Epithelial cell of proximal tubule (primary cell): Measurements from ENCODE around the gene JPH3. TPM values are rescaled to one million over a fixed set of nuclear protein-coding genes. Genes with fewer than 3 reads are reported as not detected.

Experiments used
- DNase-seq: peaks from one replicate; pipeline ENCODE4 v3.0.0-alpha.2; 2011; ENCODE audit warnings: low read depth
- H3K4me3 ChIP-seq: 2 replicates; pipeline ENCODE4 v1.5.1; 2011; ENCODE audit warnings: low read depth, mild to moderate bottlenecking, low read length
- CTCF ChIP-seq: conservative IDR thresholded peaks from 2 replicates; pipeline ENCODE4 v1.5.1; 2012; ENCODE audit warnings: low read depth, mild to moderate bottlenecking, low read length
- total RNA-seq: library from RNA; depleted of rRNA; stranded (reverse); fragments of >200 nt; gene quantifications from 2 replicates; pipeline ENCODE4 v1.2.3, GENCODE V29; 2015

The JPH3 gene
- total RNA-seq, 1 donor from 2014 or later, result 0.40 TPM

GRCh38 chr16:87587636-87588035 lies 14.7 kb upstream of the JPH3 start:
- H3K4me3 ChIP-seq, result no peak overlapping the region
- DNase-seq, result no peak
- no peak for TF ChIP-seq CTCF

- no peak for DNase-seq
- TF ChIP-seq CTCF, result no peak
- H3K4me3 ChIP-seq, result no peak overlapping the region
Observed at GRCh38 chr16:87592018-87592712, 10.1 kb upstream of the JPH3 start.

- DNase-seq, result no peak
- no peak for TF ChIP-seq CTCF
- no peak overlapping the region for H3K4me3 ChIP-seq
Observed at GRCh38 chr16:87593710-87594258, 8.5 kb upstream of the JPH3 start.

- no peak for TF ChIP-seq CTCF
- DNase-seq, result no peak
- no peak overlapping the region for H3K4me3 ChIP-seq
Observed at GRCh38 chr16:87595712-87596111, 6.6 kb upstream of the JPH3 start.

- H3K4me3 ChIP-seq, result no peak overlapping the region
- no peak for DNase-seq
- TF ChIP-seq CTCF, result no peak
Observed at GRCh38 chr16:87597324-87597830, 4.9 kb upstream of the JPH3 start.

GRCh38 chr16:87598431-87598830 lies 3.9 kb upstream of the JPH3 start:
- TF ChIP-seq CTCF, result no peak
- no peak overlapping the region for H3K4me3 ChIP-seq
- DNase-seq, result no peak

- no peak overlapping the region for H3K4me3 ChIP-seq
- DNase-seq, result no peak
- no peak for TF ChIP-seq CTCF
Observed at GRCh38 chr16:87600246-87600645, 2.1 kb upstream of the JPH3 start.
